Esophagus squamous epithelium (tissue), 5 donors: Measurements from ENCODE around the gene DHPS. TPM values are rescaled to one million over a fixed set of nuclear protein-coding genes. Genes with fewer than 3 reads are reported as not detected.

ENCODE experiments used
- DNase-seq: peaks from one replicate; lab custom pipeline; 2025; lab: John Stamatoyannopoulos, UW
- H3K27ac ChIP-seq, 4 donors: fragments of 200-600 bp; sonication (generic); one replicate each; pipeline ENCODE4 v1.5.1; 2016 to 2019; ENCODE audit warnings: mild to moderate bottlenecking in 1 of 4
- H3K27me3 ChIP-seq, 4 donors: fragments of 200-600 bp; sonication (generic); 1 replicate in 3 of 4; 2 replicates in 1 of 4; pipeline versions ENCODE4 v1.5.1 to v1.6.0; 2017 to 2021; ENCODE audit warnings: antibody characterized with exemption in 1 of 4
- H3K36me3 ChIP-seq, 3 donors: fragments of 200-600 bp; sonication (generic); one replicate each; pipeline ENCODE4 v1.5.1; 2016 to 2019
- H3K4me1 ChIP-seq, 3 donors: fragments of 200-600 bp; sonication (generic); one replicate each; pipeline ENCODE4 v1.5.1; 2017 to 2019
- H3K4me3 ChIP-seq, 4 donors: fragments of 200-600 bp; sonication (generic); 1 replicate in 3 of 4; 2 replicates in 1 of 4; pipeline ENCODE4 v1.5.1; 2016 to 2019; ENCODE audit warnings: mild to moderate bottlenecking in 2 of 4, moderate library complexity in 1 of 4
- H3K9me3 ChIP-seq, 3 donors: fragments of 200-600 bp; sonication (generic); one replicate each; pipeline ENCODE4 v1.5.1; 2016 to 2019
- CTCF ChIP-seq, 6 experiments: fragments of 450-650 bp in 4 of 6; fragments of 200-600 bp in 2 of 6; sonication (generic) in 2 of 6; IDR thresholded peaks; one replicate each; pipeline ENCODE4 v1.5.1; 2016 to 2019; ENCODE audit warnings: antibody characterized with exemption in 6 of 6, mild to moderate bottlenecking in 4 of 6, moderate library complexity in 4 of 6
- POLR2A ChIP-seq, 4 donors: fragments of 450-650 bp; IDR thresholded peaks; one replicate each; pipeline ENCODE4 v1.6.1; 2017; ENCODE audit warnings: antibody characterized with exemption in 4 of 4, mild to moderate bottlenecking in 4 of 4, moderate library complexity in 3 of 4
- WGBS, 2 donors: methylation state at CpG; one replicate each; pipeline ENCODE4 v1.1.5; 2018; 5-methylcytosine and 5-hydroxymethylcytosine counted together
- intact Hi-C: fragments of 100-400 bp; cut with DNase I; formaldehyde crosslinking; loops from one replicate; pipeline ENCODE4 v1.15.0; 2022
- total RNA-seq, 4 donors: library from RNA; depleted of rRNA; stranded (reverse); fragments of >200 nt; gene quantifications; one replicate each; pipeline ENCODE4 v1.1.0, GENCODE V29; 2016
- donor health status: DM: yes; HTN: yes; CAD: no.

DHPS gene
- total RNA-seq, 4 donors from 2014 or later = 45.3 to 93.5 (median 51.5) TPM

DNA sequence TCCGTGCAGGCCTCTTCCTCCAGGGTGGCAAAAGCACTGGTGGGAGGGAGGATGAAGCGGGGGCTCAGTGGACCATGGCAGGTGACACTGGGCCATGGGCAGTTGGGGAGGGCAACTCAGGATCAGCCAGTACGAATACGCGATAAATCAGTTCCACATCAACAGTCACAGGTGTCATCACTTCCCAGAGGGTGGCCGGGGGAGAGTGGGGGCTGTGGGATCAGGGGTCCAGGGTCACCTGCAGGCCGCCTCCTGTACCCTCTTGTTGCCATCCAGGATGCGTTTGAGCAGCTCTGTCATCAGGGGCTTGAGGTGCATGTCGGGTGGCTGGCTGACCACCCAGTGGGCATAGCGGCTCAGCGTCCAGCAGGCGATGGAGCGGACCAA lies 24.6 kb upstream of the DHPS start:
- intact Hi-C loops = no loop called here
- no peak for DNase-seq
- H3K36me3 ChIP-seq = peaks cover 56 to 100% (median 82%) of the 10 kb centered on the region in 3 donors
- no peaks in the 10 kb centered on the region for H3K4me1 ChIP-seq
- no peak overlapping the region for H3K4me3 ChIP-seq
- WGBS, 2 donors = 89 to 93% methylated on average over 3 to 8 of the region's 13 CpGs
- TF ChIP-seq CTCF (IDR thresholded peaks at IDR 0.05) (no peak), POLR2A (IDR thresholded peaks at IDR 0.05) (no peak)
- no peak overlapping the region for H3K27ac ChIP-seq
- no peaks in the 10 kb centered on the region for H3K27me3 ChIP-seq
- no peaks in the 10 kb centered on the region for H3K9me3 ChIP-seq

DNA sequence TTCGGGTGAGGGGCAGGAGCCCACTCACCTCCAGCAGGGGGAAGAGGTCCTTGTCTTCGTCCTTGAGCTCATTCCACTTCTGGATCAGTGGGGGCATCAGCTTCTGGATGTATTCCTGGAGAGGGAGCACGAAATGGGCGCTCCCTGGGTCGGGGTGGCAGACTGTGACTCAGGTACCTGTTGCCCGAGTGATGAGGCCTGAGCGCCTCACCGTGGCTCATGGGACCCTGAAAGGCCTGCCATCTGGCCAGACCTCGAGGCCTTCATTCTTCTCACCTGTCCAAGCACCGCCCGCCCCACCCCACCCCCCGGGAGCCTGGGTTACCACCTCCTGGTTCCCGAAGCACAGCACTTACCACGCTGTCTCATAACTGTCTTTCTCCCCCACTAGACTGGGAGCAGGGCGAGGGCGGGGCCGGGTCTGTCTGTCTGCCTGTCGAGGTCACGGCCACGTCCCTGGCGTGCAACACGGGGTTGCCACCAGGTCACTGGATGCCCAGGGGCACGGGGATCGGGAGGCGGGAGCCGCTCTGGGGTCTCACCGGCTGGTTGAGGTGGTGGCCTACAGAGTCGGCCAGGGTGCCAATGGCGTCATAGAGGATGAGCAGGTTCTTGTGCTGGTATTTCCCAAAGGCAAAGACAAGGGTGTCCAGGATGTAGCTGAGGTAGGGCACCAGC lies 24.1 kb upstream of the DHPS start:
- Histone ChIP-seq H3K27ac (no peak overlapping the region), H3K4me1 (no peaks in the 10 kb centered on the region), H3K27me3 (no peaks in the 10 kb centered on the region), H3K36me3 (peaks cover 57 to 100% (median 83%) of the 10 kb centered on the region in 3 donors), H3K4me3 (no peak overlapping the region), H3K9me3 (no peaks in the 10 kb centered on the region)
- DNase-seq = no peak
- WGBS, 2 donors = 84 to 85% methylated on average over 5 to 7 of the region's 29 CpGs
- intact Hi-C loops = no loop called here
- TF ChIP-seq POLR2A (IDR thresholded peaks at IDR 0.05) = no peak
- TF ChIP-seq CTCF (IDR thresholded peaks at IDR 0.05) = no peak

DNA sequence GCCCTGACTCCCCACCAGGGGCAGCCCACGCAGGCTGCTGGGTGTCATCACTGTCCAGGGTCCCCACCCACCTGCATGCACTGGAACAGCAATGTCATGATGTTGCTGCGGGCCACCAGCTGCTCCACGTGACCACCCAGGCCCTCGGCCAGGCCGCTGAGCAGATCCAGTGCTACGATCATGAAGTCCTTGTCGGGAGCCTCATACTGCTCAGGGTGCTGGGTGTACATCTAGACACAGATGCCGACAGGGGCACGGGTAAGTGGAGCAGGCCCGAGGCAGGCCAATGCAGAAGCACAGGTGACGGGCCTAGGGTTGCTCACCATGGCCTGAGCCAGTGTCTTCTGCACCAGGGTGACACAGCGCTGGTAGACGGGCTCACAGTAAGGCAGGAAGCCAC lies 23.5 kb upstream of the DHPS start:
- DNase-seq = no peak
- intact Hi-C loops = no loop called here
- no peaks in the 10 kb centered on the region for H3K27me3 ChIP-seq
- no peaks in the 10 kb centered on the region for H3K4me1 ChIP-seq
- H3K36me3 ChIP-seq = peaks cover 55 to 100% (median 83%) of the 10 kb centered on the region in 3 donors
- no peaks in the 10 kb centered on the region for H3K9me3 ChIP-seq
- H3K27ac ChIP-seq = no peak overlapping the region
- TF ChIP-seq POLR2A (IDR thresholded peaks at IDR 0.05) (no peak), CTCF (IDR thresholded peaks at IDR 0.05) (no peak)
- 96 to 100% methylated on average over 2 to 8 of the region's 13 CpGs for WGBS, 2 donors
- H3K4me3 ChIP-seq = no peak overlapping the region

DNA sequence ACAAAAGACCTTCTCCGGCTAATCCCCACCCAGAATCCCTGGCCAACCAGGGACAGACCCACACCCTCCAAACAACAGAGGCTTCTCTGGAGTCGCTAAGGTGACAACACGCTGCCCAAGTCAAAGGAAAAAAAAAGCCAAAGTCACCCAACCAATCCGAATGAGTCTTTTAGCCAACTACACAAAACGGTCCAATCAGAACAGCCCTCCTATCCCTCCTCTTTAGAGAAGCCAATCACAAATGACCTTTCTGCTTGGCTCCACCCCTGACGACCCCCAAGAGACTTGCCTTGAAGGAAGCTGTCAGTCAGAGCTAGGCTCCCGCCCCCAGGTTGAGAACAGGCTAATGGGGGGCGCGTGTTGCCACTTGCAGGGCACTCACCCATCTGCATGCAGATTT lies 21.4 kb upstream of the DHPS start:
- no peak for DNase-seq
- no peaks in the 10 kb centered on the region for H3K27me3 ChIP-seq
- H3K4me1 ChIP-seq = no peaks in the 10 kb centered on the region
- no peak overlapping the region for H3K4me3 ChIP-seq
- no peaks in the 10 kb centered on the region for H3K9me3 ChIP-seq
- intact Hi-C loops = no loop called here
- no peak overlapping the region for H3K27ac ChIP-seq
- peaks cover 42 to 100% (median 66%) of the 10 kb centered on the region in 3 donors for H3K36me3 ChIP-seq
- WGBS, 2 donors = 58% methylated on average over 4 to 5 of the region's 9 CpGs
- TF ChIP-seq CTCF (IDR thresholded peaks at IDR 0.05) (no peak), POLR2A (IDR thresholded peaks at IDR 0.05) (no peak)

DNA sequence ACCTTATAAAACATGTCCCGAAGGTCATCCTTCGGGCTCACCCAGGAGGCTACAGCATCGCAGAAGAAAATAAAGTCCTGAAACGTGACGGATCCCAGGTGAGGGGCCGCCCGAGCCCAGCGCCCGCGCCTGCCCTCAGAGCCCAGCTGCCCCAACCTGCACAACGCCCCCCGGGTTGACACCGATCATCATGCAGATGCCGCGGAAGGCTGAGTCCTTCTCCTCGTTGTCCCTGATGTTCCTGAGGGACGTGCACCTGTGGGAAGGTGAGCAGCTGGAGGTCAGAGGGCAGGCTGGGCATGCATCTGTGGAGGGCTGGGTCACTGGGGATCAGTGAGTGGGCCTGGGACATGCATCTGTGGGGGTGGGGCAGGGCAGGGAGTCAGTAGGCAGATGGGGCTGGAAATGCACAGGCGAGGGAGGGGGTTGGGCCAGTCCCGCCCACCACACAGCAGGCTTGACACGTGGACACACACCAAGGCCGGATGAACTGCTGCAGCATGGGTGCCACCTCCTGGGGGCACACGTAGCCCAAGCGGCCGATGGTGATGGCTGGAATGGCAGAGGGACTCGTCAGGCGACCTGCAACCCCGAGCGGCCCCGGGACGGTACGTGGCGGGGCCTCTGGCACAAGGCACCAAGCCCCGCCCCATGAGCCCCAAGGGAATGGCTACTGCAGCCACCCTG lies 20.1 kb upstream of the DHPS start:
- no peak for DNase-seq
- H3K27ac ChIP-seq = no peak overlapping the region
- peaks cover 42 to 91% (median 61%) of the 10 kb centered on the region in 3 donors for H3K36me3 ChIP-seq
- H3K4me1 ChIP-seq = peaks cover 4 to 7% (median 5%) of the 10 kb centered on the region in 3 donors
- no peak overlapping the region for H3K4me3 ChIP-seq
- 80 to 86% methylated on average over 10 to 14 of the region's 33 CpGs for WGBS, 2 donors
- no peaks in the 10 kb centered on the region for H3K9me3 ChIP-seq
- TF ChIP-seq POLR2A (IDR thresholded peaks at IDR 0.05) (no peak), CTCF (IDR thresholded peaks at IDR 0.05) (no peak)
- intact Hi-C loops = no loop called here
- no peaks in the 10 kb centered on the region for H3K27me3 ChIP-seq
